ENCODE results near the gene EFCAB9. TPM values are rescaled to one million over a fixed set of nuclear protein-coding genes. Genes with fewer than 3 reads are reported as not detected.

The EFCAB9 gene
- total RNA-seq, 1 experiment from 2014 or later, result not detected

- DNase-seq (ENCODE audit: low read depth), result no peak
Observed at GRCh38 chr5:172165465-172165864, 28.5 kb upstream of the EFCAB9 start.

DNA sequence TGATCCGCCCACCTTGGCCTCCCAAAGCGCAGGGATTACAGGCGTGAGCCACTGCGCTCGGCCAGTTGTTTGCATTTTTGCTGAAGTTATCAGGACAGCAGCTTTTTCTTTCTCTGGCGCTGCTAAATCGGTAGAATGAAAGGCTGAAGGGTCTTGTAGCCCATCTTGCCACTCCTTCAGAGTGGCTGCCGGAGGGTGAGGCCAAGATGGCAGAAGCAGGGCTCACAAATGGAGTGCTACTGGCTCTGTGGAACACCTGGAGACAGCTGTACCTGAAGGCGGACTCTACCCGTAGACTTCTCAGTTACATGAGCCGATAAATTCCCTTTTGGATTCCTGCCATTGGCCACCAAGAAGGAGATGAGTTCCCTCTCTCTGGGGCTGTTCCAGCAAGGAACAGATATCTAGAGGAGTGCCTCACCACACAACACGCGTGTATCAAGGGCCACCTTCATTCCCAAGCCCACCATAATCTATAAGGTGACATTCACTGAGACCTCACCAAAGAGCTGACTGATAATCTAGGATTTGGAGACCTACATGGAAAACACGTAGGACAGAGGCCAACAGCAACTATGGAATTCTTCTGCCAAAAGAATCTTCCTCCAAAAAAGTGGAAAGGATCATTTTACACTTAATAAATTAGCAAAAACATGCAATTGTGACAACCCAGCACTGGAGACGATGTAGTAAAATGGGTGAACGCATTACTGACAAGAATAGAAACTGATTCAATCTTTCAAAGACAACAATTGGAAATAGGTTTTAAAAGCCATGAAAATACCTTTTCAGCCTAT is 27.7 kb upstream of the EFCAB9 start:
- DNase-seq (ENCODE audit: low read depth), result no peak

DNA sequence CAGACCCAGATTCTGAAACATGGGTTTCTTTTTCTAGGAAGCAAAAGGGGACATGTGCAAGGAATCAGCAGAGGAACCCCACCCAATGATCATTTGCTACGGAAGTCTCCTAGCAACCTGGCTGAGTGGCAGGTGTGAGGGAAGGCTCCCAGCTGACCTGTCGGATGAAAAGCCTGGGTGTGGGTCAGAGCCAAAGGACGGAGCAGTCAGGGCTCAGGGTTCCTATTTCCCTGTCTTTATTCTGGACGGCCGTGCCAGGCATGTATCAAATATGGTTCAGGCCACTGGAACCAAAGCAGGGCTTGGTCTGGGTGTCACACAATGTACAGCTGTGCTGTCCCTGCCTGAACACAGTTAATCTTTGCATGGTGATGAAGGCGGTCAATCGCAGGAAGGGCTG is 26.1 kb upstream of the EFCAB9 start:
- DNase-seq (ENCODE audit: low read depth), result no peak

- no peak for DNase-seq (ENCODE audit: low read depth)
Observed at GRCh38 chr5:172168311-172168710, 25.7 kb upstream of the EFCAB9 start.

DNA sequence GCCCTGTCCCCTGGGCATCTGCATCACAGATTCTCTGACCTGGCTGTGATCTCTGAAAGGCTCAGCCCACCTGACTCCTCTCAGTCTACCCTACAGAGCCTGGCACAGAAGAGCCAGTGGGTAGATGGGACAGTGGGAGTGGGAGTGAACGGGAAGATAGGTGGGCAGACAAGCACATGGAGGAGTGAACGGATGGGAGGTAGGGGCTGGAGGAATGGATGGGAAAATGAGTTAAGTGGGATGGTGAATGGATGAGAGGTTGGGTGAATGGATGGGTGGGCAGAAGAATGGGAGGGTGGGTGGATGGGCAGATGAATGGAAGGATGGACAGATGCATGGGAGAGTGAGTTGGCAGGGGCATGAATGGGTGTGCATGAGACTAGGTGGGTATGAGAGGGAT is 24.8 kb upstream of the EFCAB9 start:
- DNase-seq (ENCODE audit: low read depth), result no peak

GRCh38 chr5:172170251-172170701 is 23.7 kb upstream of the EFCAB9 start:
- no peak for DNase-seq (ENCODE audit: low read depth)

DNA sequence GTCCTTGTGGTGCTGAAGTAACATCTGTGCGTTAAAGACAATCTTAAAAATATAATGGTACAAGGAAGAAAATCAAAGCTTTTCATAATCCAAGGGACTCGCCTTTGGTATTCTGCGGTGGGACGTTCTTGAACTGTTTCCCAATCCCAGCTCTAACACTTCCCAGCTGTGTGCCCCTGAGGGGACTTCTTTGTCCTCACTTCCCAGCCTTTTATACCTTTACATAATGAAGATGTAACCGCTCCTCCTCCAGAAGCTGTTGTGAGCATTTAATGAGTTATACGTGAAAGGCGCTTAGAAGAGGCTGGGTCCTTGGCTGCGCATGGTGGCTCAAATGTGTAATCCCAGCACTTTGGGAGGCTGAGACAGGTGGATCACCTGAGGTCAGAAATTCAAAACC is 22.9 kb upstream of the EFCAB9 start:
- no peak for DNase-seq (ENCODE audit: low read depth)

DNA sequence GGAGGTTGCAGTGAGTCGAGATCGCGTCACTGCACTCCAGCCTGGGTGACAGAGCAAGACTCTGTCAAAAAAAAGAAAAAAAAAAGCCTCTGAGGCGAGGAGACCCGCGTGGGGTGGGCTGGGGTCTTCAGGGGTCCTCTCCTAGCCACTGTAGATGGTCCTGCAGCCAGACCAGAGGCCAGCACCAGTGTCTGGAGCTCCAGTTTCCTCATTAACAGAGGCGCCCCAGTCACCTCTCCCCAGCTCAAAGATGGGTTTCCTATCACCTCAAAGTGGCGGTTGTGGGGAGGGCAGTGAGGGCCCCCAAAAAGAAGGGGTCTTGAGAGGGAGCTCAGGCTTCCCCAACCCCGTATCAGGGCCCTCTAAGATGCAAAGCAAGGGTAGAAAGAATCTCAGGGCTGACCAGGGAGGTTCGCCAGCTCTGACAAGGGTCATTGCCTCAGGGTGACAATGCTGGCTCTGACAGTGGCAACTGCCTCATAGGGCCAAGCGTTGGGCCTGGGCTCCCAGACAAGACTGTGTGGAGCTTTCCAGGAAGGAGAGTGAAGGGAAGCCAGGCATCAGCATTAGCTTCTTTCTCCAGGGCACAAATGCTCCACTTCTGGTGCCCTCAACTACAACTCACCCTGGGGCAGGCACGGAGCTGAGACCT is 20.9 kb upstream of the EFCAB9 start:
- DNase-seq (ENCODE audit: low read depth), result peak; percentile 49

- peak; percentile 94 for DNase-seq (ENCODE audit: low read depth)
Observed at GRCh38 chr5:172173564-172174153, 20.3 kb upstream of the EFCAB9 start.

DNA sequence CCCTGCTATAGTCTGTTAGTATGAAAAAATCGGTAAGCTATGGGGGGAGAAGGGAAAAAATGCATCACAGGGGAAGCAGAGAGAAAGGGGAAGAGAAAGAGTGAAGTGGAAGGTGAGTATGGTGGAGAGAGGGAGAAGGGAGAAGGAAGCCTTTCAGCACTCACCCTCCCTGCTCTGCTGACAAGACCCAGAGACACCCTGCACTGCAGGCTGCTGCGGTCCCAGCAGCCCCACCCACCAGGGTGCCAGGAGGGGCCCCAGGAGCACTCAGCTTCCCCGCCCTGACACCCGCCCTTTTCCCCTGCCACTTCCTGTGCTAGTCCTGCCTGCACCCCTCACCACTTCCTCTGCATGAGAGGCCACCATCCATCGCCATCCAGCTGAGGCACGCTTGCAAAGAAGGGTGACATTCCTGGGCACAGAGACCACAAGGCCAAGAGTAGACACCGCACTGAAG is 18.7 kb upstream of the EFCAB9 start:
- peak; percentile 40 for DNase-seq (ENCODE audit: low read depth)

GRCh38 chr5:172177176-172177575 is 16.8 kb upstream of the EFCAB9 start:
- DNase-seq (ENCODE audit: low read depth), result no peak

GRCh38 chr5:172178301-172178987 is 15.5 kb upstream of the EFCAB9 start:
- no peak for DNase-seq (ENCODE audit: low read depth)

DNA sequence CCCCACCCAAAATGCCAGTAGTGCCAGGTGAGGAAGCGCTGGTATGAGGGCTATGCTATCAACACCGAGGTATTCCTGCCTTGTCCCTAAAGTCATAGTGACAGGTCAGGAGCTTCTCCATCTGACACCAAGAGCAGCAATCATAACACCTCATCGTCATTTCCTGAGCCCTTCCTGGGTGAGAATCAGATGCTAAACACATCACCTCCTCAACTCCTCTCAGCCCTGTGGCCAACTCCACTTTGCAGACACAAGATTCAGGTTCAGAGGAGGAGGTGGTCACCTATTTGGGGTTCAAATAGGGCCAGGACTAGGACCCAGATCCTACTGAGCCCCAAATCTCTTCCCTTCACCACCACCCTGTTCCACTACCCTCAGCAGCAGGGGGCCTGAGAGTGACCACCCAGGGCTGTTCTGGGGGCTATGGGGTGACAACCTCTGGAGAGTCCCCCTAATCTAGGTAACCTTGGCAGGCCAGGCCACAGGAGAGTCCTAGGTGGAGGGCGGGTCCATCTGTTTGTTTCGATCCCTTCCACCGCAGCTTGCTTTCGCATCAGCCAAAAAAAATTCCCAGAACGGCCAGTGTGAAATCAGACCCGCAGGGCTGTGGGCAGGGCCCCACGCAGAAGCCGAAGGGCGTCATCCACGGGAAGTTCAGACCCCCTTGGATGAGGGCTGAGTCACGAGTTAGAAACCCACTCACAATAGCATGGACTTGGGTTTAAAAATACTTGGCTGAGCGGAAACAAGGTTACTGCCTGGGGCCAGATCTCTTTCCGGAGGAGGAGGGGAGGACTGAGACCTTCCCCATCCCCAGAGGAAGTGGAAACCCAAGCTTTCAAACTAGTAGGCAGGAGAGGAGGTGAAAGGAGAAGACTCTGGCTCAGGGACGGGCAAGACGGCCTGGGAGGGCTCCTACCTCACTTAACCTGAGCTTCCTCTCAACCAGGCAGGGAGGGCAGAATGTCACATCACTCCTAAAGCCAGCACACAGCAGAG is 14.7 kb upstream of the EFCAB9 start:
- peak; percentile 64 for DNase-seq (ENCODE audit: low read depth)

DNA sequence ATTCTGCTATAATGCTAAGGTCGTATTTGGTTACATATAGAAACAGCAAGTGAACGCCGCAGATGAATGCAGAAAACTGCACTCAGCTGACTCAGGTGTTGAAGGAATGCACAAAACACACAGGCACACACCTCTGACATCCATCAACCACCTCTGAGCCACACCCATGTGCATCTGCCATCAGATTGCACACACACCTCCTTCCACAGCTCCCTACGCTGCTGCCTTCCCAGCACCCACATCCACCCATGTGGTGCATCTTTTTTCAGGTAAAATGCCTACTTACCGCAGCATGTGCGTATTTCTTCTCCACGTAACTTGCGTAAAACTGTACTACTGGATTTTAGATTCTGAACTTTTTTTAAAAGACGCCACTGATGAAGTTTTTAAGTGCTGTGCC is 13.0 kb upstream of the EFCAB9 start:
- no peak for DNase-seq (ENCODE audit: low read depth)

DNA sequence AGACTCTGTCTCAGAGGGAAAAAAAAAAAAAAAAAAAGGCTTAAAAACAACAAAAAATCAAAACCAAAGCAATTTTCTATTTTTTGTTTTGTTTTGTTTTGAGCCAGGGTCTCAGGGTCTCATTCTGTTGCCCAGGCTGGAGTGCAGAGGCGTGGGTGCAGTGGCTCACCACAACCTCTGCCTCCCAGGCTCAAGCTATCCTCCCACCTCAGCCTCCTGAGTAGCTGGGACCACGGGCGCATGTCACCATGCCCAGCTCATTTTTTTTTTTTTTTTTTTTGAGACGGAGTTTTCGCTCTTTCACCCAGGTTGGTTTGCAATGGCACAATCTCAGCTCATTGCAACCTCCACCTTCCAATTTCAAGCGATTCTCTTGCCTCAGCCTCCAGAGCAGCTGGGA is 11.7 kb upstream of the EFCAB9 start:
- DNase-seq (ENCODE audit: low read depth), result no peak

DNA sequence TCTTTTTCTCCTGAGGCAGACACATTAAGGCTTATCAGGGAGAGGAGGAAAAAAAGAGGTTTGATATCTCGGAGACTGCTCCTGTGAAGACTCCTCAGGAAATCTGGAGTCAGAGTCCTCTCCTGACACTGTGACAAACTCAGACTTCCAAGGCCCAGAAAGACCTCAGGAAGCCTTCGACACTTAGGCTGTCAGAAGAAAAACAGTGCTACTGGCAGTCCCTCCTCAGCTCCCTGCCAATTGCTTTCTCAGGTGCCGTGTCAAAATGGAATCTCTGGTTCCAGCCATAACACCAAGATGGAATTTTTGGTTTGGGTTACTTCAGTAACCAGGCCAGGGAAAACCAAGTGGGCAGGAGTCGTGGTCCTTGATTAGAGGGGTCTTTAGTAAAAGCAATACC is 10.1 kb upstream of the EFCAB9 start:
- no peak for DNase-seq (ENCODE audit: low read depth)

DNA sequence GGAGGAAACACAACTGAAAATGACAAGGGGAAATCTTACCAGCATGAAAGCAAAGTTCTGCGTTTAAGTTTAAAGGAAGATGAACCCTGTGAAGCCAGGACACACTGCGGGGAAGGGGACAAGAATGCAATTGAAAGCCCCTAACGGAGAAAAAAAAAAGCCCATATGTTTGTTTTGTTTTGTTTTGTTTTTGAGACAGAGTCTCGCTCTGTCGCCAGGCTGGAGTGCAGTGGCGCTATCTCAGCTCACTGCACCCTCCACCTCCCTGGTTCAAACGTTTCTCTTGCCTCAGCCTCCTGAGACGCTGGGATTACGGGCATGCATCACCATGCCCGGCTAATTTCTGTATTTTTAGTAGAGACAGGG is 8.9 kb upstream of the EFCAB9 start:
- no peak for DNase-seq (ENCODE audit: low read depth)

GRCh38 chr5:172186114-172186695 is 7.8 kb upstream of the EFCAB9 start:
- no peak for DNase-seq (ENCODE audit: low read depth)

DNA sequence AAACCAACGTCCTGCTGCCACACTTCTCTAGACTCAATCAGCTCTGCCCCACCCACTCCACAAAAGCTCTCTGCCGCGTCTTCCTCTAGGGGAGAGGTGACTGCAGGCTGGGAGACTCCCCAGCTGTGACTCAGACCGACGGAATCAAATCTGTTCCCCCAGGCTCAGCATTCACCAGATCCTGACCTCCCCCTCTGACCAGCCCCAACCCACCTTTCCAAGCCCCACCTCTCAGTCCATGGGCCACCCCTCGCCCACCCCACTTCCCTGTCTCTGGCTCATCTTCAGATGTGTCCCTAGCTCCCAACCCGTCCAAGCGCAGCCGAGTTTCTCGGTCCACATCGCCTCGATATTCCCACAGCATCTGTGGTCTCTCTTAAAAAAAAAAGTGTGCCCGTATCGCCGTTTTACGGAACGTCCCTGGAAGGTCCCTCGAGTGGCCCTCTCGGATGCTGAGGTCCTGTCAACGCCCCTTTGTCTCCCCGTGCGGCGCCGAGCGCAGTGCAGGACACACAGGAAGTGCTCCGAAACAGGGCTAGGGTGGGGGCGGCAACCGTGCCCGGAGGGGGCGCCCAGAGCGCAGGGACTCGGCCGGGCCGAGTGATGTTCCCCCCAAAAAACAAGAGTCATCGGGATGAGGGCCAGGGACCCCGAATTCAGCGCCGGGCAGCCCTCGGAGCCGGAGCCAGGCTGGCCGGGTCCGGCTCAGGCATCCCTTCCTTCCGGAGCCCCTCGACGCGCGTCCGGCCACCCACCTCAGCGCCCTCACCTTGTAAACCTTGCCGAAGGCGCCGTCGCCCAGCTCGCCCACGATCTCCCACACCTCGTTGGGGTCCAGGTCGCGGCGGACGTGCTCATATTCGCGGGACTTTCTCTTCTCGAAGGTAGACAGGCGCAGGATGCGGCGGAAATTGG is 6.6 kb upstream of the EFCAB9 start:
- peak; percentile 95 for DNase-seq (ENCODE audit: low read depth)

Data from Daoy (cell line).